ENCODE data around the gene SEPTIN2.
"Not testable (repeated sequence)": the region's sequence is repeated elsewhere in the genome, so short reads cannot be mapped to it uniquely, and the experiment has no call there.

Gene SEPTIN2

DNA sequence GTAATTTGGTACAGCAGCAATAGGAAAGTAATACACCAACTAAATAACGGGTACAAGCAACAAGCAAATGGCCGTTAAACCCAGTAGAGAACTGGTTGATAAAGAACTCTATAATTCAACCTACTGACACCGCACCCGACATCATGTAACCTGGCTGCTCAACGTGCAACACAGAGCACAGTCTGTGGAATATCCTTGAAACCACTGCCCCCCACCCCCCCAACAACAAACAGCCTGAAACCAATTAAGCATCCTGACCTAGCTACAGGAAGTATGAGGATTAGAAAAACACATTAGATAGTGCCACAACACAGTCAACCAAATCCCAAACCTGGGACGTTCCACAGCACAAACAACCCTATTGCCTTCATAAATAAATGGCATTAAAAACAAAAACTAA lies 23.7 kb upstream of the SEPTIN2 start:
- no peaks in the 10 kb centered on the region for H3K36me3 ChIP-seq
- DNase-seq, result no peak
- TF ChIP-seq, protein P1, sequence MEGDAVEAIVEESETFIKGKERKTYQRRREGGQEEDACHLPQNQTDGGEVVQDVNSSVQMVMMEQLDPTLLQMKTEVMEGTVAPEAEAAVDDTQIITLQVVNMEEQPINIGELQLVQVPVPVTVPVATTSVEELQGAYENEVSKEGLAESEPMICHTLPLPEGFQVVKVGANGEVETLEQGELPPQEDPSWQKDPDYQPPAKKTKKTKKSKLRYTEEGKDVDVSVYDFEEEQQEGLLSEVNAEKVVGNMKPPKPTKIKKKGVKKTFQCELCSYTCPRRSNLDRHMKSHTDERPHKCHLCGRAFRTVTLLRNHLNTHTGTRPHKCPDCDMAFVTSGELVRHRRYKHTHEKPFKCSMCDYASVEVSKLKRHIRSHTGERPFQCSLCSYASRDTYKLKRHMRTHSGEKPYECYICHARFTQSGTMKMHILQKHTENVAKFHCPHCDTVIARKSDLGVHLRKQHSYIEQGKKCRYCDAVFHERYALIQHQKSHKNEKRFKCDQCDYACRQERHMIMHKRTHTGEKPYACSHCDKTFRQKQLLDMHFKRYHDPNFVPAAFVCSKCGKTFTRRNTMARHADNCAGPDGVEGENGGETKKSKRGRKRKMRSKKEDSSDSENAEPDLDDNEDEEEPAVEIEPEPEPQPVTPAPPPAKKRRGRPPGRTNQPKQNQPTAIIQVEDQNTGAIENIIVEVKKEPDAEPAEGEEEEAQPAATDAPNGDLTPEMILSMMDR (IDR thresholded peaks at IDR 0.05; ENCODE audit: low read depth, low read length), result no peak
- H3K4me1 ChIP-seq, result no peaks in the 10 kb centered on the region; the same call in 1 of the 2 replicates
- H3K27me3 ChIP-seq, result no peaks in the 10 kb centered on the region
- H3K4me3 ChIP-seq (ENCODE audit: low read depth, low read length), result no peak overlapping the region
- H3K9me3 ChIP-seq, result no peaks in the 10 kb centered on the region; the same call in 1 of the 2 replicates

GRCh38 chr2:241293378-241293797 lies 22.3 kb upstream of the SEPTIN2 start:
- not testable (repeated sequence) for DNase-seq; H3K27me3 ChIP-seq; H3K36me3 ChIP-seq; H3K9me3 ChIP-seq; H3K4me1 ChIP-seq; H3K4me3 ChIP-seq (ENCODE audit: low read depth, low read length)

- Histone ChIP-seq H3K4me1 (no peaks in the 10 kb centered on the region; the same call in 1 of the 2 replicates), H3K27me3 (no peaks in the 10 kb centered on the region), H3K9me3 (no peaks in the 10 kb centered on the region; the same call in 1 of the 2 replicates), H3K36me3 (no peaks in the 10 kb centered on the region), H3K4me3 (ENCODE audit: low read depth, low read length) (no peak overlapping the region)
- DNase-seq, result no peak
- TF ChIP-seq, protein P1 (IDR thresholded peaks at IDR 0.05; ENCODE audit: low read depth, low read length), result no peak
Measured at GRCh38 chr2:241295326-241296095, 20.2 kb upstream of the SEPTIN2 start.

- no peak for DNase-seq
- TF ChIP-seq, protein P1 (IDR thresholded peaks at IDR 0.05; ENCODE audit: low read depth, low read length), result no peak
- no peaks in the 10 kb centered on the region for H3K27me3 ChIP-seq
- H3K9me3 ChIP-seq, result no peaks in the 10 kb centered on the region; the same call in 1 of the 2 replicates
- H3K4me1 ChIP-seq, result no peaks in the 10 kb centered on the region; the same call in 1 of the 2 replicates
- H3K4me3 ChIP-seq (ENCODE audit: low read depth, low read length), result no peak overlapping the region
- H3K36me3 ChIP-seq, result no peaks in the 10 kb centered on the region
Measured at GRCh38 chr2:241296767-241297166, 19.0 kb upstream of the SEPTIN2 start.

DNA sequence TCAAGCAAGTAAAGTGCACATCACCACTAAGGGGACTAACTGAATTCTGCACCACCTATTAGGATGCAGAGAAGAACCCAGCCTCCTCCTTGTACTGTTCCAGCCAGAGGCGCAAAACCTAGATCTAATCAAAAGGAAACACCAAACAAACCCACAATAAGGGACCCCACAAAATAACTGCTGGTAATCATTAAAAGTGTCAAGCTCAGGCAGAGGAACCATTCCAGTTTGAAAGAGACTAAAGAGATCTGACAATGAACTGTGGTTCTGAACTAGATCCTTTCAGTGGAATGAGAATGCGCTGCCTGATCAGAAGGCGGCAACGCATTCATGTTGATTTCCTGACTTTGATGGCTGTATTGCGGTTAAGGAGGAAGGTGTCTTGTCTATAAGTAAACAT lies 17.1 kb upstream of the SEPTIN2 start:
- H3K9me3 ChIP-seq, result no peaks in the 10 kb centered on the region; the same call in 1 of the 2 replicates
- H3K4me3 ChIP-seq (ENCODE audit: low read depth, low read length), result no peak overlapping the region
- H3K27me3 ChIP-seq, result no peaks in the 10 kb centered on the region
- no peaks in the 10 kb centered on the region for H3K36me3 ChIP-seq
- H3K4me1 ChIP-seq, result peaks cover 8% of the 10 kb centered on the region
- DNase-seq, result no peak
- TF ChIP-seq, protein P1 (IDR thresholded peaks at IDR 0.05; ENCODE audit: low read depth, low read length), result no peak

GRCh38 chr2:241300000-241300399 lies 15.7 kb upstream of the SEPTIN2 start:
- DNase-seq, result no peak
- H3K4me1 ChIP-seq, result peaks cover 8% of the 10 kb centered on the region
- no peaks in the 10 kb centered on the region for H3K36me3 ChIP-seq
- H3K27me3 ChIP-seq, result no peaks in the 10 kb centered on the region
- H3K9me3 ChIP-seq, result no peaks in the 10 kb centered on the region; the same call in 1 of the 2 replicates
- TF ChIP-seq, protein P1 (IDR thresholded peaks at IDR 0.05; ENCODE audit: low read depth, low read length), result no peak
- no peak overlapping the region for H3K4me3 ChIP-seq (ENCODE audit: low read depth, low read length)
